HepG2 (cell line): ENCODE results near the gene IGDCC3. TPM values are rescaled to one million over a fixed set of nuclear protein-coding genes. Genes with fewer than 3 reads are reported as not detected.

Source experiments
- ASH2L ChIP-seq: fragments of 300-600, 200-600 bp; sonication (generic); IDR thresholded peaks from 2 replicates; pipeline ENCODE4 v1.7.0; 2017; ENCODE audit warnings: low read depth, mild to moderate bottlenecking, moderate library complexity, mixed read lengths, low read length; ENCODE audit not compliant: insufficient read length
- JUND ChIP-seq: sonication (generic); formaldehyde crosslinking; IDR thresholded peaks from 2 replicates; pipeline ENCODE4 v1.8.0; 2022; ENCODE audit warnings: mild to moderate bottlenecking, missing genetic modification reagents
- KDM6A ChIP-seq: IDR thresholded peaks from 2 replicates; pipeline ENCODE4 v1.6.1; 2016; ENCODE audit warnings: low read depth
- MAFK ChIP-seq, 2 experiments: IDR thresholded peaks in 1 of 2; conservative IDR thresholded peaks in 1 of 2; 2 replicates each; pipeline ENCODE4 v1.6.1; 2011; ENCODE audit warnings: improper control_type of control experiment in 2 of 2, low read length in 2 of 2
- MED13 ChIP-seq: sonication (generic); formaldehyde crosslinking; IDR thresholded peaks from 2 replicates; pipeline ENCODE4 v1.5.0; 2020; ENCODE audit warnings: missing genetic modification reagents
- MYNN ChIP-seq: sonication (generic); formaldehyde crosslinking; IDR thresholded peaks from 2 replicates; pipeline ENCODE4 v1.4.0; 2020; ENCODE audit warnings: mild to moderate bottlenecking, low read depth, missing genetic modification reagents
- PHF8 ChIP-seq: sonication (generic); formaldehyde crosslinking; IDR thresholded peaks from 2 replicates; pipeline ENCODE4 v1.5.0; 2020; ENCODE audit warnings: missing genetic modification reagents
- PRDM15 ChIP-seq: sonication (generic); formaldehyde crosslinking; IDR thresholded peaks from 2 replicates; pipeline ENCODE4 v1.4.0; 2020; ENCODE audit warnings: missing genetic modification reagents
- SCMH1 ChIP-seq: sonication (generic); formaldehyde crosslinking; IDR thresholded peaks from 2 replicates; pipeline ENCODE4 v1.9.0; 2021; ENCODE audit warnings: missing genetic modification reagents, mild to moderate bottlenecking, borderline replicate concordance
- TCF12 ChIP-seq, 2 experiments: fragments of 450-650 bp in 1 of 2; sonication (generic) in 1 of 2; formaldehyde crosslinking in 1 of 2; IDR thresholded peaks; 2 replicates each; pipeline versions ENCODE4 v1.6.1 to v1.8.0; 2017 to 2022; ENCODE audit warnings: antibody characterized with exemption in 1 of 2, mild to moderate bottlenecking in 1 of 2, missing genetic modification reagents in 1 of 2, moderate library complexity in 1 of 2
- ZBTB40 ChIP-seq, 2 experiments: fragments of 450-650 bp in 1 of 2; sonication (generic) in 1 of 2; formaldehyde crosslinking in 1 of 2; IDR thresholded peaks; 2 replicates each; pipeline versions ENCODE4 v1.6.1 to v1.8.0; 2016 to 2022; ENCODE audit warnings: antibody characterized with exemption in 1 of 2, mild to moderate bottlenecking in 1 of 2, missing genetic modification reagents in 1 of 2
- ZNF329 ChIP-seq: sonication (generic); formaldehyde crosslinking; IDR thresholded peaks from 2 replicates; pipeline ENCODE4 v1.9.0; 2021; ENCODE audit warnings: low read depth, mild to moderate bottlenecking, missing genetic modification reagents
- ZNF34 ChIP-seq: sonication (generic); formaldehyde crosslinking; IDR thresholded peaks from 2 replicates; pipeline ENCODE4 v1.4.0; 2020; ENCODE audit warnings: mild to moderate bottlenecking, missing genetic modification reagents, borderline replicate concordance
- ZNF644 ChIP-seq: IDR thresholded peaks from 2 replicates; pipeline ENCODE4 v1.6.1; 2016; ENCODE audit warnings: low read depth
- ZNF768 ChIP-seq: sonication (generic); formaldehyde crosslinking; IDR thresholded peaks from 2 replicates; pipeline ENCODE4 v1.4.0; 2020; ENCODE audit warnings: missing genetic modification reagents
- polyA plus RNA-seq, 8 experiments: library from polyadenylated mRNA; depleted of rRNA in 3 of 8; stranded (reverse) in 7 of 8; unstranded in 1 of 8; fragments of >200 nt; fragmentation: Illumina TruSeq in 4 of 8; extraction: Trizol in 4 of 8; gene quantifications; 2 replicates each; pipeline versions ENCODE4 v1.2.1 to v1.2.3, GENCODE V29; 2011 to 2016; ENCODE audit warnings: low read depth in 4 of 8, missing spikeins in 1 of 8, mixed read lengths in 1 of 8; ENCODE audit not compliant: insufficient read depth in 1 of 8
- total RNA-seq, 5 experiments: library from RNA; depleted of rRNA; stranded (reverse); fragments of >200 nt; fragmentation: Illumina TruSeq; extraction: Trizol; gene quantifications; 2 replicates each; pipeline ENCODE4 v1.2.3, GENCODE V29; 2016; ENCODE audit warnings: low read depth in 1 of 5

The IGDCC3 gene
- total and polyA plus RNA-seq, 2 of the 13 experiments (the other 11 are each of a cell fraction or from before 2014, with no cell fraction given) = 30.1 to 51.8 TPM

GRCh38 chr15:65377105-65377975 lies 462 bp downstream of the IGDCC3 start (continued):
- TF ChIP-seq ZBTB40 (IDR thresholded peaks at IDR 0.05) = no peak
- no peak; the same call in 1 of the 2 replicates for TF ChIP-seq ZBTB40 (CRISPR knock-in tag; IDR thresholded peaks at IDR 0.05)
- no peak for TF ChIP-seq ZNF34
- TF ChIP-seq PHF8 (CRISPR knock-in tag) = peak; percentile 70
- no peak for TF ChIP-seq ZNF329 (CRISPR knock-in tag)
- no peak for TF ChIP-seq TCF12 (IDR thresholded peaks at IDR 0.05)
- no peak for TF ChIP-seq TCF12 (CRISPR knock-in tag; IDR thresholded peaks at IDR 0.05)
- no peak; the same call in 1 of the 2 replicates for TF ChIP-seq MED13
- TF ChIP-seq MAFK (conservative IDR thresholded peaks at IDR 0.05 in 1 of 2, IDR thresholded peaks at IDR 0.05 in 1 of 2; ENCODE audit: low read length in 2 of 2) = no peak
- no peak for TF ChIP-seq MYNN (CRISPR knock-in tag)
- TF ChIP-seq ZNF644 (CRISPR knock-in tag) = no peak
- TF ChIP-seq ZNF768 = peak; percentile 3; the same call in 1 of the 2 replicates
- TF ChIP-seq PRDM15 (CRISPR knock-in tag) = no peak
- peak; percentile 66 for TF ChIP-seq ASH2L
- TF ChIP-seq KDM6A (CRISPR knock-in tag) = no peak
- no peak for TF ChIP-seq SCMH1 (CRISPR knock-in tag)
- no peak for TF ChIP-seq JUND
